ENCODE data around the gene AGAP5. TPM values are rescaled to one million over a fixed set of nuclear protein-coding genes. Genes with fewer than 3 reads are reported as not detected.
"Not testable (repeated sequence)": the region's sequence is repeated elsewhere in the genome, so short reads cannot be mapped to it uniquely, and the experiment has no call there.

The AGAP5 gene
- total and polyA plus RNA-seq, 5 donors, result 2.8 to 4.6 (median 3.5) TPM

- H3K27me3 ChIP-seq (ENCODE audit: control insufficient read depth, insufficient read depth); H3K4me3 ChIP-seq (ENCODE audit: low read length); intact Hi-C loops (cut with DNase I); H3K4me1 ChIP-seq (ENCODE audit: control insufficient read depth, insufficient read depth, low read length); H3K9me3 ChIP-seq (ENCODE audit: control insufficient read depth, low read length); DNase-seq; H3K27ac ChIP-seq (ENCODE audit: low read length); ATAC-seq: not testable (repeated sequence)
- WGBS, result 65% methylated on average over 3 of the region's 3 CpGs
Observed at GRCh38 chr10:73713912-73714311, 16.0 kb upstream of the AGAP5 start.

- H3K9me3 ChIP-seq (ENCODE audit: control insufficient read depth, low read length); H3K27me3 ChIP-seq (ENCODE audit: control insufficient read depth, insufficient read depth); H3K4me3 ChIP-seq (ENCODE audit: low read length); intact Hi-C loops (cut with DNase I); ATAC-seq; DNase-seq; H3K4me1 ChIP-seq (ENCODE audit: control insufficient read depth, insufficient read depth, low read length); H3K27ac ChIP-seq (ENCODE audit: low read length): not testable (repeated sequence)
- WGBS, result 90% methylated on average over 5 of the region's 5 CpGs
Observed at GRCh38 chr10:73711683-73712082, 13.8 kb upstream of the AGAP5 start.

GRCh38 chr10:73708122-73708521, 10.2 kb upstream of the AGAP5 start:
- intact Hi-C loops (cut with DNase I); DNase-seq; H3K4me1 ChIP-seq (ENCODE audit: control insufficient read depth, insufficient read depth, low read length); ATAC-seq; H3K4me3 ChIP-seq (ENCODE audit: low read length); H3K27ac ChIP-seq (ENCODE audit: low read length); H3K27me3 ChIP-seq (ENCODE audit: control insufficient read depth, insufficient read depth); H3K9me3 ChIP-seq (ENCODE audit: control insufficient read depth, low read length): not testable (repeated sequence)
- 86% methylated on average over 1 of the region's 1 CpG for WGBS

GRCh38 chr10:73707628-73708027, 9.7 kb upstream of the AGAP5 start:
- H3K4me3 ChIP-seq (ENCODE audit: low read length); intact Hi-C loops (cut with DNase I); H3K27me3 ChIP-seq (ENCODE audit: control insufficient read depth, insufficient read depth); H3K4me1 ChIP-seq (ENCODE audit: control insufficient read depth, insufficient read depth, low read length); DNase-seq; H3K27ac ChIP-seq (ENCODE audit: low read length); H3K9me3 ChIP-seq (ENCODE audit: control insufficient read depth, low read length); ATAC-seq: not testable (repeated sequence)

- H3K4me1 ChIP-seq (ENCODE audit: control insufficient read depth, insufficient read depth, low read length); H3K9me3 ChIP-seq (ENCODE audit: control insufficient read depth, low read length); H3K27ac ChIP-seq (ENCODE audit: low read length); H3K4me3 ChIP-seq (ENCODE audit: low read length); intact Hi-C loops (cut with DNase I); DNase-seq; H3K27me3 ChIP-seq (ENCODE audit: control insufficient read depth, insufficient read depth); ATAC-seq: not testable (repeated sequence)
- 99% methylated on average over 2 of the region's 2 CpGs for WGBS
Observed at GRCh38 chr10:73706488-73706887, 8.6 kb upstream of the AGAP5 start.

- WGBS, result 92% methylated on average over 1 of the region's 1 CpG
- H3K9me3 ChIP-seq (ENCODE audit: control insufficient read depth, low read length); ATAC-seq; H3K4me3 ChIP-seq (ENCODE audit: low read length); intact Hi-C loops (cut with DNase I); H3K4me1 ChIP-seq (ENCODE audit: control insufficient read depth, insufficient read depth, low read length); DNase-seq; H3K27me3 ChIP-seq (ENCODE audit: control insufficient read depth, insufficient read depth); H3K27ac ChIP-seq (ENCODE audit: low read length): not testable (repeated sequence)
Observed at GRCh38 chr10:73705506-73706072, 7.7 kb upstream of the AGAP5 start.

GRCh38 chr10:73703924-73704323, 6.0 kb upstream of the AGAP5 start:
- H3K4me3 ChIP-seq (ENCODE audit: low read length); H3K9me3 ChIP-seq (ENCODE audit: control insufficient read depth, low read length); DNase-seq; H3K4me1 ChIP-seq (ENCODE audit: control insufficient read depth, insufficient read depth, low read length); intact Hi-C loops (cut with DNase I); ATAC-seq; H3K27ac ChIP-seq (ENCODE audit: low read length); H3K27me3 ChIP-seq (ENCODE audit: control insufficient read depth, insufficient read depth): not testable (repeated sequence)

- H3K27ac ChIP-seq (ENCODE audit: low read length); DNase-seq; ATAC-seq; H3K4me3 ChIP-seq (ENCODE audit: low read length); H3K9me3 ChIP-seq (ENCODE audit: control insufficient read depth, low read length); intact Hi-C loops (cut with DNase I); H3K4me1 ChIP-seq (ENCODE audit: control insufficient read depth, insufficient read depth, low read length); H3K27me3 ChIP-seq (ENCODE audit: control insufficient read depth, insufficient read depth): not testable (repeated sequence)
- WGBS, result 97% methylated on average over 2 of the region's 2 CpGs
Observed at GRCh38 chr10:73698819-73699218, 910 bp upstream of the AGAP5 start.

GRCh38 chr10:73695302-73695701, 2.6 kb downstream of the AGAP5 start:
- H3K27me3 ChIP-seq (ENCODE audit: control insufficient read depth, insufficient read depth); H3K4me1 ChIP-seq (ENCODE audit: control insufficient read depth, insufficient read depth, low read length); DNase-seq; intact Hi-C loops (cut with DNase I); H3K4me3 ChIP-seq (ENCODE audit: low read length); ATAC-seq; H3K27ac ChIP-seq (ENCODE audit: low read length); H3K9me3 ChIP-seq (ENCODE audit: control insufficient read depth, low read length): not testable (repeated sequence)

GRCh38 chr10:73690755-73691154, 7.2 kb downstream of the AGAP5 start:
- H3K27me3 ChIP-seq (ENCODE audit: control insufficient read depth, insufficient read depth); H3K4me3 ChIP-seq (ENCODE audit: low read length); ATAC-seq; H3K27ac ChIP-seq (ENCODE audit: low read length); DNase-seq; H3K4me1 ChIP-seq (ENCODE audit: control insufficient read depth, insufficient read depth, low read length); H3K9me3 ChIP-seq (ENCODE audit: control insufficient read depth, low read length); intact Hi-C loops (cut with DNase I): not testable (repeated sequence)
- 94% methylated on average over 6 of the region's 6 CpGs for WGBS

- H3K27me3 ChIP-seq (ENCODE audit: control insufficient read depth, insufficient read depth); intact Hi-C loops (cut with DNase I); H3K4me3 ChIP-seq (ENCODE audit: low read length); H3K9me3 ChIP-seq (ENCODE audit: control insufficient read depth, low read length); H3K4me1 ChIP-seq (ENCODE audit: control insufficient read depth, insufficient read depth, low read length); ATAC-seq; H3K27ac ChIP-seq (ENCODE audit: low read length): not testable (repeated sequence)
- DNase-seq, result peak in 1 of 3 donors; percentile 65
- 95% methylated on average over 25 of the region's 28 CpGs for WGBS
Observed at GRCh38 chr10:73689596-73689995, 8.3 kb downstream of the AGAP5 start.

- ATAC-seq; H3K27me3 ChIP-seq (ENCODE audit: control insufficient read depth, insufficient read depth); DNase-seq; H3K4me3 ChIP-seq (ENCODE audit: low read length); H3K27ac ChIP-seq (ENCODE audit: low read length); H3K4me1 ChIP-seq (ENCODE audit: control insufficient read depth, insufficient read depth, low read length); intact Hi-C loops (cut with DNase I); H3K9me3 ChIP-seq (ENCODE audit: control insufficient read depth, low read length): not testable (repeated sequence)
- 92% methylated on average over 1 of the region's 1 CpG for WGBS
Observed at GRCh38 chr10:73687641-73688040, 10.3 kb downstream of the AGAP5 start.
